HL-60 (cell line): Measurements from ENCODE around the gene ZNF224.

Source experiments
- DNase-seq, 2 experiments: peaks; one replicate each; pipeline ENCODE4 v3.0.0-alpha.2; 2010 to 2020; ENCODE audit warnings: low read depth in 1 of 2, low spot score in 1 of 2
- H3K27ac ChIP-seq: fragments of 250-450 bp; sonication (Bioruptor Pico); replicated peaks from 2 replicates; pipeline ENCODE4 v1.5.1; 2020; ENCODE audit warnings: mild to moderate bottlenecking, moderate library complexity
- H3K27me3 ChIP-seq: fragments of 250-450 bp; sonication (Bioruptor Pico); 2 replicates; pipeline ENCODE4 v1.5.1; 2021; ENCODE audit warnings: mild to moderate bottlenecking, moderate library complexity; ENCODE audit not compliant: insufficient read depth, poor library complexity, severe bottlenecking
- H3K4me3 ChIP-seq: replicated peaks from 2 replicates; pipeline ENCODE4 v1.5.1; 2011; ENCODE audit warnings: mild to moderate bottlenecking, control low read depth, low read length; ENCODE audit not compliant: insufficient read depth
- GABPA ChIP-seq: IDR thresholded peaks from 2 replicates; pipeline ENCODE4 v1.6.1; 2012; ENCODE audit warnings: low read depth
- POLR2AphosphoS5 ChIP-seq: IDR thresholded peaks from 2 replicates; pipeline ENCODE4 v1.6.1; 2012; ENCODE audit warnings: low read depth
- SPI1 ChIP-seq: IDR thresholded peaks from 2 replicates; pipeline ENCODE4 v1.6.1; 2012; ENCODE audit warnings: low read depth, mild to moderate bottlenecking, borderline replicate concordance
- TF ChIP-seq, protein P1 (sequence below): IDR thresholded peaks from 2 replicates; pipeline ENCODE4 v1.6.1; 2012; ENCODE audit warnings: low read depth; ENCODE audit not compliant: insufficient replicate concordance
- TF ChIP-seq, protein P2 (sequence below): IDR thresholded peaks from one replicate; pipeline ENCODE4 v1.5.1; 2011; ENCODE audit warnings: low read length, control low read depth, inconsistent platforms; ENCODE audit not compliant: insufficient read depth

Gene ZNF224

DNA sequence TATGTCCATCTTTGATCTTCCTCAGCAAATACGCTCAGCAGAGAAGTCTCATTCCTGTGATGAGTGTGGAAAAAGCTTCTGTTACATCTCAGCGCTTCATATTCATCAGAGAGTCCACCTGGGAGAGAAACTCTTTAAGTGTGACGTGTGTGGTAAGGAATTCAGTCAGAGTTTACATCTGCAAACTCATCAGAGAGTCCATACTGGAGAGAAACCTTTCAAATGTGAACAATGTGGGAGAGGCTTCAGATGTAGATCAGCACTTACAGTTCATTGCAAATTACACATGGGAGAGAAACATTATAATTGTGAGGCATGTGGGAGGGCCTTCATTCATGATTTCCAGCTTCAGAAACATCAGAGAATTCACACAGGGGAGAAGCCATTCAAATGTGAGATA, 27.9 kb upstream of the ZNF224 start:
- Histone ChIP-seq H3K4me3 (no peak overlapping the region), H3K27ac (no peak overlapping the region), H3K27me3 (no peaks in the 10 kb centered on the region)
- TF ChIP-seq, protein P1, sequence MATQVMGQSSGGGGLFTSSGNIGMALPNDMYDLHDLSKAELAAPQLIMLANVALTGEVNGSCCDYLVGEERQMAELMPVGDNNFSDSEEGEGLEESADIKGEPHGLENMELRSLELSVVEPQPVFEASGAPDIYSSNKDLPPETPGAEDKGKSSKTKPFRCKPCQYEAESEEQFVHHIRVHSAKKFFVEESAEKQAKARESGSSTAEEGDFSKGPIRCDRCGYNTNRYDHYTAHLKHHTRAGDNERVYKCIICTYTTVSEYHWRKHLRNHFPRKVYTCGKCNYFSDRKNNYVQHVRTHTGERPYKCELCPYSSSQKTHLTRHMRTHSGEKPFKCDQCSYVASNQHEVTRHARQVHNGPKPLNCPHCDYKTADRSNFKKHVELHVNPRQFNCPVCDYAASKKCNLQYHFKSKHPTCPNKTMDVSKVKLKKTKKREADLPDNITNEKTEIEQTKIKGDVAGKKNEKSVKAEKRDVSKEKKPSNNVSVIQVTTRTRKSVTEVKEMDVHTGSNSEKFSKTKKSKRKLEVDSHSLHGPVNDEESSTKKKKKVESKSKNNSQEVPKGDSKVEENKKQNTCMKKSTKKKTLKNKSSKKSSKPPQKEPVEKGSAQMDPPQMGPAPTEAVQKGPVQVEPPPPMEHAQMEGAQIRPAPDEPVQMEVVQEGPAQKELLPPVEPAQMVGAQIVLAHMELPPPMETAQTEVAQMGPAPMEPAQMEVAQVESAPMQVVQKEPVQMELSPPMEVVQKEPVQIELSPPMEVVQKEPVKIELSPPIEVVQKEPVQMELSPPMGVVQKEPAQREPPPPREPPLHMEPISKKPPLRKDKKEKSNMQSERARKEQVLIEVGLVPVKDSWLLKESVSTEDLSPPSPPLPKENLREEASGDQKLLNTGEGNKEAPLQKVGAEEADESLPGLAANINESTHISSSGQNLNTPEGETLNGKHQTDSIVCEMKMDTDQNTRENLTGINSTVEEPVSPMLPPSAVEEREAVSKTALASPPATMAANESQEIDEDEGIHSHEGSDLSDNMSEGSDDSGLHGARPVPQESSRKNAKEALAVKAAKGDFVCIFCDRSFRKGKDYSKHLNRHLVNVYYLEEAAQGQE, result no peak
- no peak for TF ChIP-seq SPI1
- DNase-seq, result no peak

DNA sequence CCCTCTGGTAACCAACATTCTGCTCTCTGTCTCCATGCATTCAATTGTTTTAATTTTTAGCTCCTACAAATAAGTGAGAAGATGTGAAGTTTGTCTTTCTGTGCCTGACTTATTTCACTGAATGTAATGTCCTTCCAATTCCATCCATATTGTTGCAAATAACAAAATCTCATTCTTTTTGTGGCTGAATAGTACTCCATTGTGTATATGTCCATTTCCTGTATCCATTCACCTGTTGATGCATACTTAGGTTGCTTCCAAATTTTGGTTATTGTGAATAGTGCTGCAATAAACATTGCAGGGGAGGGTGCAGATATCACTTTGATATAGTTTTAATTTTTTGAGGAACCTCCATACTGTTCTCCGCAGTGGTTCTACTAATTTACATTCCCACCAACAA, 24.7 kb upstream of the ZNF224 start:
- TF ChIP-seq POLR2AphosphoS5 (no peak), GABPA (no peak), SPI1 (no peak)
- TF ChIP-seq, protein P2, sequence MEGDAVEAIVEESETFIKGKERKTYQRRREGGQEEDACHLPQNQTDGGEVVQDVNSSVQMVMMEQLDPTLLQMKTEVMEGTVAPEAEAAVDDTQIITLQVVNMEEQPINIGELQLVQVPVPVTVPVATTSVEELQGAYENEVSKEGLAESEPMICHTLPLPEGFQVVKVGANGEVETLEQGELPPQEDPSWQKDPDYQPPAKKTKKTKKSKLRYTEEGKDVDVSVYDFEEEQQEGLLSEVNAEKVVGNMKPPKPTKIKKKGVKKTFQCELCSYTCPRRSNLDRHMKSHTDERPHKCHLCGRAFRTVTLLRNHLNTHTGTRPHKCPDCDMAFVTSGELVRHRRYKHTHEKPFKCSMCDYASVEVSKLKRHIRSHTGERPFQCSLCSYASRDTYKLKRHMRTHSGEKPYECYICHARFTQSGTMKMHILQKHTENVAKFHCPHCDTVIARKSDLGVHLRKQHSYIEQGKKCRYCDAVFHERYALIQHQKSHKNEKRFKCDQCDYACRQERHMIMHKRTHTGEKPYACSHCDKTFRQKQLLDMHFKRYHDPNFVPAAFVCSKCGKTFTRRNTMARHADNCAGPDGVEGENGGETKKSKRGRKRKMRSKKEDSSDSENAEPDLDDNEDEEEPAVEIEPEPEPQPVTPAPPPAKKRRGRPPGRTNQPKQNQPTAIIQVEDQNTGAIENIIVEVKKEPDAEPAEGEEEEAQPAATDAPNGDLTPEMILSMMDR, result no peak
- TF ChIP-seq, protein P1, result no peak
- no peak for DNase-seq
- no peak overlapping the region for H3K27ac ChIP-seq
- no peaks in the 10 kb centered on the region for H3K27me3 ChIP-seq
- H3K4me3 ChIP-seq, result no peak overlapping the region

DNA sequence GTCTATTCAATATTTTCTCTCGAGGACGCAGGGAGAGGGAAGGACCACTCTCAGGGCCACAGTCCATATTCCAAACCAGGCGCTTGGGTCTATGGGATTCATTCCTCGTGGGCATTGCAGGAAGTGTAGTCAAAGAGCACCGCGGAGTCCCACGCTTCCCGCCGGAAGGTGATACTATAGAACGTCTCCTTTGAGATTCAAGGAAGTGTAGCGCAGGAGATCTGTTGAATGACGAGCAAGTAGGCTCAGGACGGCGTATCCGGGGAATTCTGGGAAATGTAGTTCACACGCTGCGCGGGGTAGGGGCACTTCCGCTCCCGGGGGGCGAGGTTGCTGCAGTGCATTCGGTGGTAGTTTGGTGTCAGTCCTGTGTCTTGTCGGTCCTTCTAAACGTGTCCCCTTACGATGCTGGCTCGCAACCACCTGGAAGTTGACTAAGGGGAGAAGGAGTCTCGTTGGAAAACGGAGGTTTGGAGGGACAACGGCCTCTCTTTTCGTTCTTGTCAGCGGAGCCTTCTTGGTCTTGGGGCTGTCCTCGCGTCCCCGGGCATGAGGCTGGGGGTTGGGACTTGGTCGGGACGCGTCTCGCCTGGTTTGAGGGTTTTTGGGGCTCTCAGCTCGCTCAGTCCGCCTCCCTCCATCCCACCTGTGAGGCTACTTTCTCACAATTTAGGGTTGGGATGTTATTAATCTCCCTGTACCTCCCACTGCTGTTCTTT, 22.2 kb upstream of the ZNF224 start, which contains the start of gene ZNF284:
Gene ZNF284 (plus strand): TSS at position 336 of the 719 bp plus-strand sequence. CDS start 4,231 bp downstream, outside the sequence.
- no peaks in the 10 kb centered on the region for H3K27me3 ChIP-seq
- peak within 1 kb of the TSS; percentile 63 for H3K4me3 ChIP-seq
- TF ChIP-seq POLR2AphosphoS5 (peak; percentile 74; the same call in 1 of the 2 replicates), GABPA (peak; percentile 84), SPI1 (peak; percentile 89)
- TF ChIP-seq, protein P2, result no peak
- TF ChIP-seq, protein P1, result peak; percentile 35
- H3K27ac ChIP-seq, result peak within 1 kb of the TSS; percentile 42
- DNase-seq, result peak; percentile 86 to 93
